Endothelial cell of umbilical vein (primary cell): ENCODE data around the gene RFX7. TPM values are rescaled to one million over a fixed set of nuclear protein-coding genes. Genes with fewer than 3 reads are reported as not detected.

Experiments used
- BruUV-seq: library from RNA; stranded (reverse); fragments of 400-500 nt; replicated peaks from 2 replicates; lab custom pipeline; 2021; lab: Mats Ljungman, UMichigan
- CTCF ChIA-PET: fragments of 300-600, 350-600 bp; sonication (Branson Sonifier 250); formaldehyde crosslinking; loops from one replicate; lab custom pipeline; 2021; ENCODE audit warnings: antibody characterized with exemption, inconsistent platforms; lab: Charles Lee
- POLR2A ChIA-PET: fragments of 300-600, 350-600 bp; sonication (Branson Sonifier 250); formaldehyde crosslinking; loops from one replicate; lab custom pipeline; 2021; ENCODE audit warnings: antibody characterized with exemption, inconsistent platforms; lab: Charles Lee
- DNase-seq: peaks from one replicate; pipeline ENCODE4 v3.0.0-alpha.2; 2011; ENCODE audit warnings: low read depth, low spot score
- FAIRE-seq: peaks from 2 replicates; lab custom pipeline; 2011; peaks lifted over from hg19 to GRCh38; lab: Jason Lieb, UNC
- H2AFZ ChIP-seq: 2 replicates; pipeline ENCODE4 v1.6.0; 2012; ENCODE audit warnings: low read depth, low read length, control low read depth, inconsistent platforms
- H3K27ac ChIP-seq: 2 replicates; pipeline ENCODE4 v1.5.1; 2011; ENCODE audit warnings: low read depth, mild to moderate bottlenecking, control low read depth, low read length, moderate library complexity; ENCODE audit not compliant: insufficient read depth
- H3K27me3 ChIP-seq, 2 experiments: 2 replicates each; pipeline versions ENCODE4 v1.6.0 to v1.6.1; 2011; ENCODE audit warnings: low read length in 2 of 2, mixed read lengths in 1 of 2; ENCODE audit not compliant: control insufficient read depth in 2 of 2, insufficient read depth in 2 of 2
- H3K36me3 ChIP-seq, 2 experiments: 2 replicates in 1 of 2; 3 replicates in 1 of 2; pipeline ENCODE4 v1.5.1; 2011; ENCODE audit warnings: low read length in 2 of 2, mild to moderate bottlenecking in 1 of 2, moderate library complexity in 1 of 2; ENCODE audit not compliant: control insufficient read depth in 2 of 2, insufficient read depth in 2 of 2; ENCODE audit errors: extremely low read depth in 1 of 2
- H3K4me1 ChIP-seq: 3 replicates; pipeline ENCODE4 v1.5.1; 2011; ENCODE audit warnings: mild to moderate bottlenecking, low read length; ENCODE audit not compliant: control insufficient read depth, insufficient read depth; ENCODE audit errors: extremely low read depth
- H3K4me2 ChIP-seq: 2 replicates; pipeline ENCODE4 v1.6.1; 2011; ENCODE audit warnings: low read length, control low read depth, mixed read lengths; ENCODE audit not compliant: insufficient read depth
- H3K4me3 ChIP-seq, 3 experiments: fragments of 200-600 bp in 1 of 3; sonication (generic), shearing (Covaris generic) in 1 of 3; replicated peaks in 1 of 3; 2 replicates each; pipeline ENCODE4 v1.5.1; 2011 to 2016; ENCODE audit warnings: control low read depth in 3 of 3, low read length in 3 of 3, mild to moderate bottlenecking in 2 of 3, inconsistent platforms in 1 of 3, low read depth in 1 of 3, moderate library complexity in 1 of 3; ENCODE audit not compliant: insufficient read depth in 1 of 3
- H3K79me2 ChIP-seq: 2 replicates; pipeline ENCODE4 v1.6.0; 2012; ENCODE audit warnings: low read length, inconsistent platforms; ENCODE audit not compliant: control insufficient read depth, insufficient read depth
- H3K9ac ChIP-seq: replicated peaks from 2 replicates; pipeline ENCODE3; 2011; ENCODE audit warnings: low read length, control low read depth; ENCODE audit not compliant: insufficient read depth; ENCODE audit errors: extremely low read depth
- H3K9me1 ChIP-seq: replicated peaks from 3 replicates; pipeline ENCODE4 v1.6.0; 2011; ENCODE audit warnings: mild to moderate bottlenecking, low read length; ENCODE audit not compliant: control insufficient read depth, insufficient read depth; ENCODE audit errors: extremely low read depth
- H3K9me3 ChIP-seq: replicated peaks from 2 replicates; pipeline ENCODE4 v1.5.1; 2012; ENCODE audit warnings: low read length, inconsistent platforms; ENCODE audit not compliant: control insufficient read depth, insufficient read depth
- H4K20me1 ChIP-seq: replicated peaks from 2 replicates; pipeline ENCODE3; 2011; ENCODE audit warnings: mild to moderate bottlenecking, low read length; ENCODE audit not compliant: control insufficient read depth, insufficient read depth; ENCODE audit errors: extremely low read depth
- CTCF ChIP-seq, 2 donors: IDR thresholded peaks; 1 replicate in 1 of 2; 2 replicates in 1 of 2; pipeline ENCODE4 v1.5.1; 2011; ENCODE audit warnings: low read length in 2 of 2, mild to moderate bottlenecking in 2 of 2, moderate library complexity in 2 of 2, control low read depth in 1 of 2, inconsistent platforms in 1 of 2, low read depth in 1 of 2; ENCODE audit not compliant: insufficient read depth in 1 of 2; ENCODE audit errors: extremely low read depth in 1 of 2
- EZH2 ChIP-seq: IDR thresholded peaks from 2 replicates; pipeline ENCODE4 v1.6.1; 2012; ENCODE audit warnings: borderline replicate concordance, low read depth, mild to moderate bottlenecking, moderate library complexity, low read length, inconsistent platforms; ENCODE audit not compliant: severe bottlenecking
- FOS ChIP-seq: IDR thresholded peaks from 2 replicates; pipeline ENCODE4 v1.6.1; 2011; ENCODE audit warnings: mild to moderate bottlenecking, low read length, moderate library complexity, borderline replicate concordance; ENCODE audit not compliant: insufficient read depth
- GATA2 ChIP-seq: IDR thresholded peaks from 2 replicates; pipeline ENCODE4 v1.7.0; 2011; ENCODE audit warnings: low read depth, mild to moderate bottlenecking, moderate library complexity, mixed read lengths, low read length; ENCODE audit not compliant: insufficient read length, insufficient read depth
- JUN ChIP-seq: IDR thresholded peaks from 2 replicates; pipeline ENCODE4 v1.6.1; 2011; ENCODE audit warnings: borderline replicate concordance, low read depth; ENCODE audit not compliant: insufficient read length, insufficient read depth
- MAX ChIP-seq: IDR thresholded peaks from 2 replicates; pipeline ENCODE4 v1.6.1; 2011; ENCODE audit not compliant: insufficient read depth, insufficient read length
- MYC ChIP-seq: IDR thresholded peaks from one replicate; pipeline ENCODE4 v1.6.1; 2011; ENCODE audit warnings: mild to moderate bottlenecking, low read depth, low read length
- POLR2A ChIP-seq: IDR thresholded peaks from 2 replicates; pipeline ENCODE4 v1.6.1; 2012; ENCODE audit warnings: low read depth, mild to moderate bottlenecking, control low read depth, low read length
- POLR2AphosphoS5 ChIP-seq: IDR thresholded peaks from 2 replicates; pipeline ENCODE4 v1.6.1; 2012; ENCODE audit warnings: low read depth, mild to moderate bottlenecking, control low read depth, low read length, moderate library complexity; ENCODE audit not compliant: insufficient read depth
- dilution Hi-C: fragments of 300-500 bp; cut with MboI; formaldehyde crosslinking; loops from one replicate; pipeline ENCODE4 v1.15.0; 2019; ENCODE audit warnings: low sequenced_read_pairs; ENCODE audit not compliant: extremely low pct_ligation_motif_present
- intact Hi-C: fragments of 100-400 bp; cut with micrococcal nuclease; formaldehyde crosslinking; loops from one replicate; pipeline ENCODE4 v1.10.0; 2022
- polyA plus RNA-seq, 4 experiments: library from polyadenylated mRNA; depleted of rRNA in 3 of 4; stranded (reverse) in 3 of 4; unstranded in 1 of 4; fragments of >200 nt; gene quantifications; 2 replicates each; pipeline versions ENCODE4 v1.2.1 to v1.2.3, GENCODE V29; 2011 to 2012; ENCODE audit warnings: missing spikeins in 1 of 4
- total RNA-seq: library from RNA; stranded (reverse); gene quantifications from 2 replicates; pipeline ENCODE4 v1.2.3, GENCODE V29; 2021

RFX7 gene
- total and polyA plus RNA-seq, 2 donors (not counting 3 experiments of a cell fraction or from before 2014, with no cell fraction given), result 6.3 to 23.0 TPM

- H3K27me3 ChIP-seq, result no peaks in the 10 kb centered on the region
- no peaks in the 10 kb centered on the region for H3K79me2 ChIP-seq
- intact Hi-C loops (no loop called here), dilution Hi-C loops (no loop called here)
- no peaks in the 10 kb centered on the region for H3K9me1 ChIP-seq
- no peaks in the 10 kb centered on the region for H4K20me1 ChIP-seq
- peaks cover 0 to 5% of the 10 kb centered on the region in 2 experiments for H3K36me3 ChIP-seq
- TF ChIP-seq POLR2A (no peak), GATA2 (no peak), FOS (no peak), CTCF (IDR thresholded peaks at IDR 0.05; ENCODE audit: extremely low read depth in 1 of 2, insufficient read depth in 1 of 2, low read depth in 1 of 2, low read length in 2 of 2) (no peak), MAX (no peak), POLR2AphosphoS5 (no peak), EZH2 (no peak), JUN (no peak), MYC (no peak)
- no peak overlapping the region for H3K4me2 ChIP-seq
- no peak overlapping the region for H2AFZ ChIP-seq
- H3K27ac ChIP-seq, result no peak overlapping the region
- POLR2A ChIA-PET, result no interaction called here
- BruUV-seq, result no TSS peak
- no peaks in the 10 kb centered on the region for H3K4me1 ChIP-seq
- DNase-seq (no peak), FAIRE-seq (no peak)
- H3K9me3 ChIP-seq, result no peaks in the 10 kb centered on the region
- CTCF ChIA-PET, result interaction anchor here (1.1 kb wide), 1 partner anchor 42 kb away, joined by 3 read pairs; no protein-coding TSS in a partner anchor
- H3K4me3 ChIP-seq, result no peak overlapping the region
- no peak overlapping the region for H3K9ac ChIP-seq
Measured at GRCh38 chr15:56124391-56124790, 119.3 kb downstream of the RFX7 start.
